OCI-LY3 (cell line): ENCODE results near the gene SIL1.

ENCODE experiments used
- H2AFZ ChIP-seq: fragments of 200-600, 300-600 bp; shearing (Covaris generic); 2 replicates; pipeline ENCODE4 v1.6.0; 2014; ENCODE audit warnings: antibody characterized with exemption, low read depth, low read length
- H3K27ac ChIP-seq: fragments of 200-600, 300-600 bp; sonication (generic); 2 replicates; pipeline ENCODE4 v1.5.1; 2014; ENCODE audit warnings: mild to moderate bottlenecking, low read length, moderate library complexity, mixed read lengths
- H3K27me3 ChIP-seq: fragments of 200-600, 300-600 bp; sonication (generic); 2 replicates; pipeline ENCODE4 v1.6.1; 2014; ENCODE audit warnings: low read depth, low read length, mixed read lengths
- H3K36me3 ChIP-seq: fragments of 200-600, 300-600 bp; sonication (generic); replicated peaks from 2 replicates; pipeline ENCODE3; 2014; ENCODE audit warnings: low read depth, low read length, mixed read lengths
- H3K4me1 ChIP-seq: fragments of 300-600, 200-600 bp; sonication (generic); 2 replicates; pipeline ENCODE4 v1.6.1; 2014; ENCODE audit warnings: low read length, mixed read lengths
- H3K4me2 ChIP-seq: fragments of 200-600, 300-600 bp; sonication (generic); 2 replicates; pipeline ENCODE4 v1.6.1; 2014; ENCODE audit warnings: low read length, mixed read lengths
- H3K4me3 ChIP-seq: fragments of 300-600, 200-600 bp; sonication (generic); 2 replicates; pipeline ENCODE4 v1.5.1; 2014; ENCODE audit warnings: antibody characterized with exemption, mild to moderate bottlenecking, low read length, moderate library complexity
- H3K79me2 ChIP-seq: fragments of 300-600, 200-600 bp; shearing (Covaris generic); 2 replicates; pipeline ENCODE4 v1.6.1; 2014; ENCODE audit warnings: mild to moderate bottlenecking, low read length, mixed read lengths
- H3K9ac ChIP-seq: fragments of 300-600, 200-600 bp; shearing (Covaris generic); 2 replicates; pipeline ENCODE4 v1.6.0; 2014; ENCODE audit warnings: mild to moderate bottlenecking, low read length, moderate library complexity
- H3K9me3 ChIP-seq: fragments of 200-600, 300-600 bp; shearing (Covaris generic); 2 replicates; pipeline ENCODE4 v1.6.1; 2014; ENCODE audit warnings: low read length, mixed read lengths; ENCODE audit not compliant: insufficient read depth
- H4K20me1 ChIP-seq: fragments of 200-600, 300-600 bp; sonication (generic); 2 replicates; pipeline ENCODE4 v1.6.1; 2016; ENCODE audit warnings: low read length, mixed read lengths; ENCODE audit not compliant: insufficient read depth
- CTCF ChIP-seq: fragments of 200-600, 300-600 bp; sonication (generic); IDR thresholded peaks from 2 replicates; pipeline ENCODE4 v1.5.1; 2014; ENCODE audit warnings: antibody characterized with exemption, low read length, low read depth
- EZH2phosphoT487 ChIP-seq: fragments of 200-600 bp; shearing (Covaris generic); IDR thresholded peaks from 2 replicates; pipeline ENCODE4 v1.6.1; 2018; ENCODE audit warnings: antibody characterized with exemption, mixed run types, low read depth

Gene SIL1

GRCh38 chr5:139138109-139138508 lies 60.1 kb downstream of the SIL1 start:
- Histone ChIP-seq H3K27me3 (no peaks in the 10 kb centered on the region), H3K36me3 (no peaks in the 10 kb centered on the region), H3K79me2 (no peaks in the 10 kb centered on the region), H3K9me3 (no peaks in the 10 kb centered on the region), H3K27ac (no peak overlapping the region), H3K4me1 (peaks cover 16% of the 10 kb centered on the region), H2AFZ (no peak overlapping the region), H3K9ac (no peak overlapping the region), H3K4me3 (no peak overlapping the region), H3K4me2 (no peak overlapping the region), H4K20me1 (no peaks in the 10 kb centered on the region)
- TF ChIP-seq CTCF (no peak), EZH2phosphoT487 (no peak)

GRCh38 chr5:139137697-139138096 lies 60.5 kb downstream of the SIL1 start:
- no peaks in the 10 kb centered on the region for H3K27me3 ChIP-seq
- no peaks in the 10 kb centered on the region for H3K79me2 ChIP-seq
- H2AFZ ChIP-seq: no peak overlapping the region
- no peaks in the 10 kb centered on the region for H3K36me3 ChIP-seq
- H4K20me1 ChIP-seq: no peaks in the 10 kb centered on the region
- H3K27ac ChIP-seq: no peak overlapping the region
- H3K9ac ChIP-seq: no peak overlapping the region
- peaks cover 16% of the 10 kb centered on the region for H3K4me1 ChIP-seq
- H3K4me2 ChIP-seq: no peak overlapping the region
- TF ChIP-seq CTCF (peak; percentile 31), EZH2phosphoT487 (no peak)
- H3K9me3 ChIP-seq: no peaks in the 10 kb centered on the region
- no peak overlapping the region for H3K4me3 ChIP-seq

- Histone ChIP-seq H3K27ac (no peak overlapping the region), H3K4me3 (no peak overlapping the region), H2AFZ (no peak overlapping the region), H3K9me3 (no peaks in the 10 kb centered on the region), H3K27me3 (no peaks in the 10 kb centered on the region), H3K4me1 (no peaks in the 10 kb centered on the region), H3K9ac (no peak overlapping the region), H3K79me2 (no peaks in the 10 kb centered on the region), H4K20me1 (no peaks in the 10 kb centered on the region), H3K36me3 (no peaks in the 10 kb centered on the region), H3K4me2 (no peak overlapping the region)
- no peak for TF ChIP-seq CTCF
- TF ChIP-seq EZH2phosphoT487: no peak
These were observed 63.3 kb downstream of the SIL1 start for GRCh38 chr5:139134906-139135305.

- H3K79me2 ChIP-seq: no peaks in the 10 kb centered on the region
These were observed 64.9 kb downstream of the SIL1 start for GRCh38 chr5:139133282-139133681.

More at GRCh38 chr5:139133282-139133681, 64.9 kb downstream of the SIL1 start:
- Histone ChIP-seq H3K27me3 (no peaks in the 10 kb centered on the region), H3K4me3 (no peak overlapping the region), H3K36me3 (no peaks in the 10 kb centered on the region), H3K4me2 (no peak overlapping the region), H4K20me1 (no peaks in the 10 kb centered on the region), H3K9me3 (no peaks in the 10 kb centered on the region), H3K4me1 (no peaks in the 10 kb centered on the region), H3K27ac (no peak overlapping the region), H2AFZ (no peak overlapping the region), H3K9ac (no peak overlapping the region)
- TF ChIP-seq EZH2phosphoT487: no peak
- no peak for TF ChIP-seq CTCF
